GM18498 (cell line): ENCODE data around the gene AURKA.
"Not testable (repeated sequence)": the region's sequence is repeated elsewhere in the genome, so short reads cannot be mapped to it uniquely, and the experiment has no call there.

Experiments
- ATAC-seq: cut with Tn5 transposase; IDR thresholded peaks from one replicate; pipeline ENCODE4 v1.9.1; 2021; ENCODE audit warnings: mild to moderate bottlenecking, moderate library complexity; ENCODE audit not compliant: unreplicated experiment

Gene AURKA

GRCh38 chr20:56422076-56422823 lies 30.2 kb upstream of the AURKA start:
- no peak for ATAC-seq

GRCh38 chr20:56420940-56421688 lies 29.1 kb upstream of the AURKA start:
- ATAC-seq = no peak

DNA sequence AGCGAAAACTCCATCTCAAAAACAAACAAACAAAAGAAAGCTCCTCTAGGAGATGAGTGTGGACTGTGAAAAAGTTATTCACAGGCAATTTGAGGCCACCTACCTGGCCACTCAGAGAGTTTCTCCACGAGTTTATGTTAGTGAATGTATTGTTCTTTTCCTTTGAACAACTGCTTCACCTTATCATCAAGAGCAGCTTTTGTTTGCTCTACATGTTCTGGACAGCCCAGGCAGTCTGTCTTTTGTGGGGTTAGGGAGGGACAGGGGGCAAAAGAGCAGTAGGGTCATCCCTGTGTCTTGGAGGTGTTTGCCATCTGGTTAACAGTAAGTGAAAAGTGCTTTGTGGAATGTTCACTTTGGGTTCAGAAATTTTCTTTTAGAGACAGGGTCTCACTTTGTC lies 28.0 kb upstream of the AURKA start:
- ATAC-seq = no peak

- ATAC-seq = no peak
These were observed 26.4 kb upstream of the AURKA start for GRCh38 chr20:56418385-56418861.

GRCh38 chr20:56417911-56418310 lies 25.9 kb upstream of the AURKA start:
- no peak for ATAC-seq

GRCh38 chr20:56417402-56417801 lies 25.4 kb upstream of the AURKA start:
- no peak for ATAC-seq

- ATAC-seq = no peak
These were observed 23.1 kb upstream of the AURKA start for GRCh38 chr20:56414842-56415765.

GRCh38 chr20:56412949-56413348 lies 20.9 kb upstream of the AURKA start:
- no peak for ATAC-seq

- no peak for ATAC-seq
These were observed 20.4 kb upstream of the AURKA start for GRCh38 chr20:56412473-56412790.

- ATAC-seq = peak; percentile 74
These were observed 19.9 kb upstream of the AURKA start, which contains the start of gene CASS4 for GRCh38 chr20:56411759-56412472. CASS4 (plus strand) TSS chr20:56412260; CDS start chr20:56412459, 199 bp downstream.

GRCh38 chr20:56411287-56411686 lies 19.3 kb upstream of the AURKA start:
- ATAC-seq = not testable (repeated sequence)

GRCh38 chr20:56409956-56410355 lies 17.9 kb upstream of the AURKA start:
- ATAC-seq = no peak

DNA sequence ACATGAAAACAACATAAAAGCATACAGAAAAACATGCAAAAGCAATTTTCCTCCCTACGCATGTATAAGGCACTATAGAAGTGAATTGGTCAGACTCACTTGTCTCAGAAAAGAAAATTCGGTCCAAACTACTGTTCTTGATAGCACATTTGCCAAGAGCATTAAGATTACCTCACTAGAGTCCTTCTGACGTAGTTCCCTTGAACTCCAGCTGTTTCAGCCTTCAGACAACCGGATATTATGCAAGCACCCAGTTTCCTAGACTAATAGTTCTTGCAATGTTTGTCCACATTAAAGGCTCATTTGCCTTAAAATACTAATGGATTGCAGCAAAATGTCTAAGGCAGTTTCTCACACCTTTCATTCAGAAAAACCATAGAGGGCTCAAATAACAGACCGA lies 17.5 kb upstream of the AURKA start:
- no peak for ATAC-seq

- ATAC-seq = no peak
These were observed 14.9 kb upstream of the AURKA start for GRCh38 chr20:56406910-56407309.

DNA sequence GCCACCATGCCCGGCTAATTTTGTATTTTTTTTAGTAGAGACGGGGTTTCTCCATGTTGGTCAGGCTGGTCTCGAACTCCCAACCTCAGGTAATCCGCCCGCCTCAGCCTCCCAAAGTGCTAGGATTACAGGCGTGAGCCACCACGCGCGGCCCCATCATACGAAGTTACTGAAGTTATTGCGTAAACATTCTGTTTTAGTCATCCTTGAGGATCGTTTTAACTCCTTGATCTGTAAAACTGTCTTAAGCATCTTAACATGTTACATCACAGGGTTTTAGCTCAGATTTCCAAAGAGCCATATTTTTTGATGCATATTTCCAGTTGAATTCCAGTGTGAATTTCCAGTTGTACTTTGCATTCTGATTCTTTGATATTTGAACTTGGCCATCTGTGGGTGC lies 13.3 kb upstream of the AURKA start:
- ATAC-seq = not testable (repeated sequence)

DNA sequence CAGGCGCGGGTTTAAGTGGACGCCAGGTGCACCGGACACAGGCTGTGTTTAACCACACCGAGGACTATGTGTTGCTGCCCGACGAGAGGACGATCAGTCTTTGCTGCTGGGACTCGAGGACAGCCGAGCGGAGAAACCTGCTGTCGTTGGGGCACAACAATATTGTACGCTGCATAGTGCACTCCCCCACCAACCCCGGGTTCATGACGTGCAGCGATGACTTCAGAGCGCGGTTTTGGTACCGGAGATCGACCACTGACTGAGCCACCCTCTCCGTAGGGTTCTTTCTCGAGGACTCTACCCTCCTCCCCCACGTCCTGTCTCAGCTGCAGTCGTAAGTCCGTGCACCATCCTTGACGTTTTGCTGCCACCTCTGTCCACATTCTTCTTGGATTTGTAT lies 11.4 kb upstream of the AURKA start:
- no peak for ATAC-seq

DNA sequence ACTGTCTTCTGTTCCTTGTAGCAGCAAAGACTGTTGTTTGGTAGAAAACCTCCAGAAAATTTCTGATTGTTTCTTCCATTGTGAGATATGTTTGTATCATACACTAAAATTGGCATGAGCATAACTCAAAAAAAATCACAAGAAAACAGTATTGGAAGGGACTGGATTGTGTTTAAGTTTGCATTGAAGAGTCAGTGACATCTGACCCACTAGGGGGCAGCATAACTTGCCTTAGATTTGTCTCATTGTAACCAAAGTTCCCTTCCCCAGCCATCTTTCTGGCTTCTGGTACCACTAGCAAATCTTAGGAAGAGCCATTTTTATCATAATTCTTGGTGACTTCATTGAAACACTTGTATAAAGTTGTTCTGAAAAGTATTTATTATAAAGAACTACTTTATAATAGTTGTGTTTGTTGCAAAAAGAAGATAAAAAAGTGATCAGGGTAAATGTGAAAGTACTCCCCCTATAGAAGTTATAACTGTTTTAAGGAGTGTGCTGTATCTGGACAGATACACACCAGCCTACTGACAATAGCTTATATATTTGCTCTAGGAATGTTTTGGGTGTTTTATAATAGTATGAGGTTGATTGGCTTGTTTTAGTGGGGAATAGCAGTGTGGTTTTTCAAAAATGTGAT lies 8.1 kb upstream of the AURKA start:
- peak; percentile 81 for ATAC-seq

DNA sequence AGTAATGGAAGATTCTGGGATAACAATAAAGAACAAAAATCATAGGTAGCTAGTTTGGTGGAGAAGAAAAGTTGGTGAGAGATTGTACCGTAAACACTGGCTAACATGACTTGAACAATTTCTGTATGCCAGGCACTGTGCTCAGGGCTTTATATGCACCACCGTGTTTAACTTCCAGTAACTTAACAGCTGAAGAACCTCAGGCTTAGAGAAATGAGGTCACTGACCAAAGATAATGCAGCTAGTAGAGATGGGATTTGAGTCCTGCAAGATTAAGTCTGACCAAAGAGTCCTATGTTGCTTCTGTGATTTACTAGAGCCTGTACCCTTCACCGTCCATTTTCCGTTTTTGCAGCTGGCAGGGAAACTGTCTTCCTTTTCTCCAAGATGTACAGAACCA lies 3.2 kb upstream of the AURKA start:
- ATAC-seq = no peak

DNA sequence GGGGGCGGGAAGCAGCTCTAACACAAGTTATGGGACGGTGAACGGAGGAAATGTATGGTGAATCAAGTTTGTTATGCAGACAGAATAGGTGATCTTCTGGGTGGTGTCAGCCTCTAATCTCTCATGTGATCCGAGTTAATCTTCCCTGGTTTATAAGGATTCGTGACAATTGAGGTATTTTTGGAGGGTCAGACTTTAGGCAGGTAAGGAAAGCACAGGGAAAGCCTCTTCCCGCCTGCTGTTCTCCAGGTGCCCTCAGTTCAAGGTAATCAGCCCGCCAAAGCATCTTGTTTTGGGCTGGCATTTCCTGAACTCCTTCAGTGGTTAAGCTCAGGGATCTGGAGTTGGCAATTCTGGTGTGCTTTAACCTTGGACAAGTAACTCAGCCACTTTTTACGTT lies 1.6 kb upstream of the AURKA start:
- ATAC-seq = no peak

GRCh38 chr20:56392881-56393482 lies 967 bp upstream of the AURKA start:
- no peak for ATAC-seq
